ENCODE measurements around the gene FOXK1.
"Not testable (repeated sequence)": the region's sequence is repeated elsewhere in the genome, so short reads cannot be mapped to it uniquely, and the experiment has no call there.

Gene FOXK1

DNA sequence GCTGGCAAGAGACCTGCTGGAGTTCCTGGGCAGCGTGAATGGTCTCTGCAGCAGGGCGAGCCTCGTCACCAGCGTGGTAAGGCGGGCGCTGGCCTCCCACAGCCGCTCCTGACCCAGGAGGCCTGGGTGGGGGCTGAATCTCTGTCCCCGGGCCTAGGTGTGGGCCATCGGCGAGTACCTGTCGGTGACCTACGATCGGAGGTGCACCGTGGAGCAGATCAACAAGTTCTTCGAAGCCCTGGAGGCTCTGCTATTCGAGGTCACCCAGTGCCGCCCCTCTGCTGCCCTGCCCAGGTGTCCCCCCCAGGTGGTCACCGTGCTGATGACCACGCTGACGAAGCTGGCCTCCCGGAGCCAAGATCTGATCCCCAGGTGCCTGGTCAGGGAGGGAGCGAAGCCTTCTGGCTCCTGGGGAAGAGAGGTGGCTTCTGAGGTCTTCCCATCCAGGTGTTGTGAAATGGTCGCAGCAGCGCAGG lies 108.5 kb downstream of the FOXK1 start:
- DNase-seq (ENCODE audit: low read depth): no peak
- no peak overlapping the region for H3K4me3 ChIP-seq (ENCODE audit: low read depth, low read length)

GRCh38 chr7:4791101-4791737 lies 109.1 kb downstream of the FOXK1 start:
- no peak for DNase-seq (ENCODE audit: low read depth)
- H3K4me3 ChIP-seq (ENCODE audit: low read depth, low read length): no peak overlapping the region

- peak overlapping the region; percentile 44 for H3K4me3 ChIP-seq (ENCODE audit: low read depth, low read length)
- no peak for DNase-seq (ENCODE audit: low read depth)
Observed at GRCh38 chr7:4791738-4792536, 109.8 kb downstream of the FOXK1 start.

- DNase-seq (ENCODE audit: low read depth): no peak
Observed at GRCh38 chr7:4792537-4793126, 110.5 kb downstream of the FOXK1 start.

GRCh38 chr7:4793385-4793993 lies 111.4 kb downstream of the FOXK1 start:
- not testable (repeated sequence) for DNase-seq (ENCODE audit: low read depth); H3K4me3 ChIP-seq (ENCODE audit: low read depth, low read length)

More at GRCh38 chr7:4792537-4793126, 110.5 kb downstream of the FOXK1 start:
- H3K4me3 ChIP-seq (ENCODE audit: low read depth, low read length): peak overlapping the region; percentile 44

DNA sequence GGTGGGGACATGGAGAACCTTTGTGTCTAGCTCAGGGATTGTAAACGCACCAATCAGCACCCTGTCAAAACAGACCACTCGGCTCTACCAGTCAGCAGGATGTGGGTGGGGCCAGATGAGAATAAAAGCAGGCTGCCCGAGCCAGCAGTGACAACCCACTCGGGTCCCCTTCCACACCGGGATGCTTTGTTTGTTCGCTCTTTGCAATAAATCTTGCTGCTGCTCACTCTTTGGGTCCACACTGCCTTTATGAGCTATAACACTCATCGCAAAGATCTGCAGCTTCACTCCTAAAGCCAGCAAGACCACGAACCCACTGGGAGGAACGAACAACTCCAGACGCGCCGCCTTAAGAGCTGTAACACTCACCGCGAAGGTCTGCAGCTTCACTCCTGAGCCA lies 112.1 kb downstream of the FOXK1 start:
- not testable (repeated sequence) for DNase-seq (ENCODE audit: low read depth); H3K4me3 ChIP-seq (ENCODE audit: low read depth, low read length)

- H3K4me3 ChIP-seq (ENCODE audit: low read depth, low read length): no peak overlapping the region
- no peak for DNase-seq (ENCODE audit: low read depth)
Observed at GRCh38 chr7:4794591-4795350, 112.7 kb downstream of the FOXK1 start.

- H3K4me3 ChIP-seq (ENCODE audit: low read depth, low read length): no peak overlapping the region
- no peak for DNase-seq (ENCODE audit: low read depth)
Observed at GRCh38 chr7:4796453-4796852, 114.4 kb downstream of the FOXK1 start.

GRCh38 chr7:4797858-4798705 lies 116.0 kb downstream of the FOXK1 start:
- no peak for DNase-seq (ENCODE audit: low read depth)
- no peak overlapping the region for H3K4me3 ChIP-seq (ENCODE audit: low read depth, low read length)

DNA sequence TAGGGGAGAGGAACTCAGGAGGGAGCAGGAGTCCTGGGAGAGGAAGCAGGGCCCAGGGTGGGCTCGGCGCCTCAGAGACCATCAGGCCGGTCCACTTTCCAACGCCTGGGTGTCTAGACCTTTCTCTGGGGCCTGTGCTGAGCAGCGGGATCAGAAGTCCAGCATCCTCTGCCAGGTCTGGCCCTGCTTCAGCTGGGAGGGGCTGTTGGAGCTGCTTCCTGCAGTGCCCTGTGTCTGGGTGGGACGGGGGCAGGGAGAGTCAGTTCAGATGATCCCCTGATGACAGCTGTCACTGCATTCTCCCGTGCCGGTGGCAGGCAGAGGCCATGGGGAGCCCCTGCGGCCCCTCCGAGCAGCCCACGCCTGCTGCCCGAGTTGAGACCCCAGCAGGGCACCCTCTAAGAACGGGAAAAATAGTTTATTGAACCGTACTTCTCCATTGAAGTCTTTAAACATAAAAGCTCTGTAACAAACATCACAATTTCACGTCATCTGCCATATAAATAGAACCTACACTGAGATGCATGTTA lies 116.7 kb downstream of the FOXK1 start:
- H3K4me3 ChIP-seq (ENCODE audit: low read depth, low read length): no peak overlapping the region
- DNase-seq (ENCODE audit: low read depth): no peak

- no peak overlapping the region for H3K4me3 ChIP-seq (ENCODE audit: low read depth, low read length)
- no peak for DNase-seq (ENCODE audit: low read depth)
Observed at GRCh38 chr7:4799508-4800268, 117.6 kb downstream of the FOXK1 start.

DNA sequence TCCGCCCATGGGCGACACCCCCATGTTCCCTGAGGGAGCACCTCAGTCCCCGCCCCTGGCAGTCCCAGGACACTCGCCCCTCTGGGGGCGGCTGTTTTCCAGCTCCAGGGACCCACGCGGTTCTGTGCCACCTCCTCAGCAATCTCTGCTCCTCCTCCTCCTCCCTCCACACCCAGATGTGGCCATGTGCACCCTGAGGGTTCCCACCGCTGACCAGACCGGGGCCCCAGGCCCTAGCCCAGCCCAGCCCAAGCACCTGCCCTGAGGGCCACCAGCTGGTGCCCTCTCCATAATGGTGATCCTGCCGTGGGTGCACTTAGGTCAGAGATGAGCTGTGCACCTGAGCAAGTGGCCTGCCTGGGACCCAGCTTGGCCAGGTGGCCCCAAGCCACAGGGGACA lies 118.4 kb downstream of the FOXK1 start:
- H3K4me3 ChIP-seq (ENCODE audit: low read depth, low read length): no peak overlapping the region
- DNase-seq (ENCODE audit: low read depth): no peak

- no peak overlapping the region for H3K4me3 ChIP-seq (ENCODE audit: low read depth, low read length)
- no peak for DNase-seq (ENCODE audit: low read depth)
Observed at GRCh38 chr7:4800926-4801838, 119.1 kb downstream of the FOXK1 start.

GRCh38 chr7:4801839-4802231 lies 119.7 kb downstream of the FOXK1 start:
- DNase-seq (ENCODE audit: low read depth): no peak
- no peak overlapping the region for H3K4me3 ChIP-seq (ENCODE audit: low read depth, low read length)

GRCh38 chr7:4802577-4802976 lies 120.5 kb downstream of the FOXK1 start:
- not testable (repeated sequence) for H3K4me3 ChIP-seq (ENCODE audit: low read depth, low read length); DNase-seq (ENCODE audit: low read depth)

- DNase-seq (ENCODE audit: low read depth): no peak
- H3K4me3 ChIP-seq (ENCODE audit: low read depth, low read length): no peak overlapping the region
Observed at GRCh38 chr7:4803397-4804241, 121.5 kb downstream of the FOXK1 start.

Measured in skeletal muscle cell (primary cell).